Choroid plexus epithelial cell (primary cell): ENCODE measurements around the gene LIPC.

Experiments
- DNase-seq: peaks from one replicate; pipeline ENCODE4 v3.0.0-alpha.2; 2010; ENCODE audit warnings: low read depth
- H3K4me3 ChIP-seq: 2 replicates; pipeline ENCODE4 v1.5.1; 2011; ENCODE audit warnings: low read depth, mild to moderate bottlenecking, control low read depth, low read length, moderate library complexity
- TF ChIP-seq, protein P1 (sequence below): conservative IDR thresholded peaks from 2 replicates; pipeline ENCODE4 v1.5.1; 2011; ENCODE audit warnings: low read depth, mild to moderate bottlenecking, control low read depth, inconsistent platforms, low read length, moderate library complexity

LIPC gene

DNA sequence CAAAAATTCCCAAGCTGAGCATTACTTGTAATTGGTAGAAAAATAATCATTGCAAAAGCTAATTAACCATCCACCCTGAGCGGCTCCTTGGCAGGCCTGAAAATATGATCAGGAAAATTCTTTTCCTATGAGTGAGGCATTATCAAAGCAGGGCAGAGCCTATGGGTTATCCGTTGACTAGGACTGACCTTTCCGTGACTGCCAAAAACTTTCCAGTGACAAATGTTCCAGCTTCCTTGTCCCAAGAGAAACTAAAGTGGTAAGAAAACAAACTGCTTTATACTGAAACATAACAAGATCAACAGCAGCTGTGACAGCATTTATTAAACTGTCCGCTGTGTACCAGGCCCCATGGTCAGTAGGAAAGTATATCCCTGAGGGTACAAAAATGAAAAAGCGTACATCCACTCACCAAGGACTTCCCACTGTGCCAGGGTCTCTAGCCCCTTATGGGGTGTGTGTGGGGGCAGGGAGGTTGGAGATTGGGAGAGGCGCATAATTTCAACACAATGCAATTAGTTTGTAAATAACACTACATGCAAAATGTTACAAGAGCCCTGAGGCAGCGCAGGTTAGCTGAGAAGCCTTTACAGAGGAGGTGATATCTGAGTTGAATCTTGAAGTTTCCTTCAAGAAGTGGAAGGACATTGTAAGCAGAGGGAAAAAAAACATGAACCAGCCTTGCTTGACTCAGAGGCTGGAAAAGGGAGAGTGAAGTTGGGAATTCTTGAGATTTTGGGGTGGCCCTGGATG is 8.5 kb downstream of the LIPC start:
- TF ChIP-seq, protein P1, sequence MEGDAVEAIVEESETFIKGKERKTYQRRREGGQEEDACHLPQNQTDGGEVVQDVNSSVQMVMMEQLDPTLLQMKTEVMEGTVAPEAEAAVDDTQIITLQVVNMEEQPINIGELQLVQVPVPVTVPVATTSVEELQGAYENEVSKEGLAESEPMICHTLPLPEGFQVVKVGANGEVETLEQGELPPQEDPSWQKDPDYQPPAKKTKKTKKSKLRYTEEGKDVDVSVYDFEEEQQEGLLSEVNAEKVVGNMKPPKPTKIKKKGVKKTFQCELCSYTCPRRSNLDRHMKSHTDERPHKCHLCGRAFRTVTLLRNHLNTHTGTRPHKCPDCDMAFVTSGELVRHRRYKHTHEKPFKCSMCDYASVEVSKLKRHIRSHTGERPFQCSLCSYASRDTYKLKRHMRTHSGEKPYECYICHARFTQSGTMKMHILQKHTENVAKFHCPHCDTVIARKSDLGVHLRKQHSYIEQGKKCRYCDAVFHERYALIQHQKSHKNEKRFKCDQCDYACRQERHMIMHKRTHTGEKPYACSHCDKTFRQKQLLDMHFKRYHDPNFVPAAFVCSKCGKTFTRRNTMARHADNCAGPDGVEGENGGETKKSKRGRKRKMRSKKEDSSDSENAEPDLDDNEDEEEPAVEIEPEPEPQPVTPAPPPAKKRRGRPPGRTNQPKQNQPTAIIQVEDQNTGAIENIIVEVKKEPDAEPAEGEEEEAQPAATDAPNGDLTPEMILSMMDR: no peak
- DNase-seq: no peak
- no peak overlapping the region for H3K4me3 ChIP-seq

GRCh38 chr15:58440922-58441321 is 9.1 kb downstream of the LIPC start:
- TF ChIP-seq, protein P1: no peak
- no peak overlapping the region for H3K4me3 ChIP-seq
- DNase-seq: no peak

- DNase-seq: peak; percentile 69
- H3K4me3 ChIP-seq: no peak overlapping the region
- TF ChIP-seq, protein P1: no peak
Observed at GRCh38 chr15:58441376-58442070, 9.7 kb downstream of the LIPC start.

DNA sequence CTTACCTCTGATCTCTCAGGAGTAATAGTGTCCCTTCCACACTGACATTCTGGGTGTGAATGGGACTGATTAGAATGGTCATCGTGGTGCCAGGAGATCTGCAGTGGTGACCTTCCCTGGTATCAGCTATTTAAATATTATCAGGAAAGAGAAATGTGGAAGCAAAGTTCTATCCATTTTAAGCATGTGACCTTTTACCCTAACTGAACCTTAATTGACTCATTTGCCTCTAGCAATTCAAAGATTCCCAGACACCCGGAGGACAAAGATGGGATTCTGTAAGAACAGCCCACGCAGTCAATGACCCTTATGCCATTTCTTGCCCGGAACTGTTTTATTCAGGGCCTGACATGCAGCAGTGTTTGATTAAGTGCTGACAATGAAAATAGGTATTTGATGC is 10.3 kb downstream of the LIPC start:
- TF ChIP-seq, protein P1: no peak
- DNase-seq: no peak
- no peak overlapping the region for H3K4me3 ChIP-seq

DNA sequence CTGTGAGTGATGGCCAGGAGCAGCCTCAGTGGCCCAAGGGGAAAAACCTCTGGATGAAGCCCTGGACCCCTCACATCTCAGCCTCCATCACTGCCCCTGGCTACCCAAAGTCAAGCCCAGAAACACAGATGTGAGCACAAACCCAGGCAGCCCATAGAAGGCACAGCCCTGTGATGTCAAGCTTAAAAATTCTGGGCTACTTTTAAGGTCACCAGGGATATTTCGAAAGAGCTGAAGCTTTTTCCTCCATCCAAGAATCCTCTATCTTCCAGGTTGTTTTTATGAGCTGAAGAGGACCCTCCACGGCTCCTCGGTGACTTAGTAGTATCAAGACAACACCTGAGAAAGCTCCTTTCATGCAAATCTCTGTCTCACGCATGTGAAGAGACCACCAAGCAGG is 11.5 kb downstream of the LIPC start:
- TF ChIP-seq, protein P1: no peak
- no peak for DNase-seq

DNA sequence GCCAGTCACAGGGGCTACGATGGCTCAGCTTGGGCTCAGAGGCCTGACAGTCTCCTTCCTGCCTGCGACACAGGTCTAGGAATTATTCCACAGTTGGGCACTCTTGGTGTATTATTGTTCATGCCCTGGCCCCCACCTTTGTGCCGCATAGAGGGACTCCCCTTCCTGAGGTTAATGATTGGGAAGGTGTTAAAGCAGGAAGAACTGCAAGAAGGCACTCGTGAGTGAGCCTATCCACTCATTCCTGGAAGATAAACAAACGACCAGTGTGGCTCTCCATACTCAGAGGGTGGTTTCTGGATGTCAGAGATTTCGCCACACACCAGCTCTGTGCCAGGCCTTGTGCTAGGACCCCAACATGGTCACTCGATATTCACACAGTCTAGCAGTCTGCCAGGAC is 12.3 kb downstream of the LIPC start:
- TF ChIP-seq, protein P1: no peak
- no peak overlapping the region for H3K4me3 ChIP-seq
- no peak for DNase-seq

More for the DNA sequence above, 11.5 kb downstream of the LIPC start:
- H3K4me3 ChIP-seq: no peak overlapping the region
